ENCODE data around the gene DUSP8.

DUSP8 gene

GRCh38 chr11:1563149-1563638, 8.9 kb downstream of the DUSP8 start:
- H2AFZ ChIP-seq (ENCODE audit: low read depth, low read length, severe bottlenecking), result no peak overlapping the region
- no peaks in the 10 kb centered on the region for H3F3A ChIP-seq (ENCODE audit: insufficient read depth)
- H3K9me3 ChIP-seq (ENCODE audit: insufficient read depth, low read length), result no peaks in the 10 kb centered on the region
- H3K4me2 ChIP-seq (ENCODE audit: low read depth, low read length, poor library complexity, severe bottlenecking), result no peak overlapping the region
- no peaks in the 10 kb centered on the region for H3K79me2 ChIP-seq (ENCODE audit: insufficient read depth, low read length)
- H3K27ac ChIP-seq (ENCODE audit: low read depth, low read length), result no peak overlapping the region
- no peaks in the 10 kb centered on the region for H3K27me3 ChIP-seq (ENCODE audit: low read length)
- no peaks in the 10 kb centered on the region for H3K9me2 ChIP-seq (replicated peaks; ENCODE audit: insufficient read depth, low read length)
- H3K36me3 ChIP-seq (ENCODE audit: low read length), result no peaks in the 10 kb centered on the region
- H3K4me3 ChIP-seq (ENCODE audit: insufficient read depth, low read length, poor library complexity, severe bottlenecking), result no peak overlapping the region
- H4K20me1 ChIP-seq (ENCODE audit: low read depth, low read length), result no peaks in the 10 kb centered on the region
- H3K9ac ChIP-seq (ENCODE audit: low read length), result no peak overlapping the region
- TF ChIP-seq, protein P1, sequence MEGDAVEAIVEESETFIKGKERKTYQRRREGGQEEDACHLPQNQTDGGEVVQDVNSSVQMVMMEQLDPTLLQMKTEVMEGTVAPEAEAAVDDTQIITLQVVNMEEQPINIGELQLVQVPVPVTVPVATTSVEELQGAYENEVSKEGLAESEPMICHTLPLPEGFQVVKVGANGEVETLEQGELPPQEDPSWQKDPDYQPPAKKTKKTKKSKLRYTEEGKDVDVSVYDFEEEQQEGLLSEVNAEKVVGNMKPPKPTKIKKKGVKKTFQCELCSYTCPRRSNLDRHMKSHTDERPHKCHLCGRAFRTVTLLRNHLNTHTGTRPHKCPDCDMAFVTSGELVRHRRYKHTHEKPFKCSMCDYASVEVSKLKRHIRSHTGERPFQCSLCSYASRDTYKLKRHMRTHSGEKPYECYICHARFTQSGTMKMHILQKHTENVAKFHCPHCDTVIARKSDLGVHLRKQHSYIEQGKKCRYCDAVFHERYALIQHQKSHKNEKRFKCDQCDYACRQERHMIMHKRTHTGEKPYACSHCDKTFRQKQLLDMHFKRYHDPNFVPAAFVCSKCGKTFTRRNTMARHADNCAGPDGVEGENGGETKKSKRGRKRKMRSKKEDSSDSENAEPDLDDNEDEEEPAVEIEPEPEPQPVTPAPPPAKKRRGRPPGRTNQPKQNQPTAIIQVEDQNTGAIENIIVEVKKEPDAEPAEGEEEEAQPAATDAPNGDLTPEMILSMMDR (IDR thresholded peaks at IDR 0.05; ENCODE audit: insufficient read depth, low read length, poor library complexity, severe bottlenecking), result no peak
- TF ChIP-seq EZH2phosphoT487 (conservative IDR thresholded peaks at IDR 0.05; ENCODE audit: low read length), result no peak

DNA sequence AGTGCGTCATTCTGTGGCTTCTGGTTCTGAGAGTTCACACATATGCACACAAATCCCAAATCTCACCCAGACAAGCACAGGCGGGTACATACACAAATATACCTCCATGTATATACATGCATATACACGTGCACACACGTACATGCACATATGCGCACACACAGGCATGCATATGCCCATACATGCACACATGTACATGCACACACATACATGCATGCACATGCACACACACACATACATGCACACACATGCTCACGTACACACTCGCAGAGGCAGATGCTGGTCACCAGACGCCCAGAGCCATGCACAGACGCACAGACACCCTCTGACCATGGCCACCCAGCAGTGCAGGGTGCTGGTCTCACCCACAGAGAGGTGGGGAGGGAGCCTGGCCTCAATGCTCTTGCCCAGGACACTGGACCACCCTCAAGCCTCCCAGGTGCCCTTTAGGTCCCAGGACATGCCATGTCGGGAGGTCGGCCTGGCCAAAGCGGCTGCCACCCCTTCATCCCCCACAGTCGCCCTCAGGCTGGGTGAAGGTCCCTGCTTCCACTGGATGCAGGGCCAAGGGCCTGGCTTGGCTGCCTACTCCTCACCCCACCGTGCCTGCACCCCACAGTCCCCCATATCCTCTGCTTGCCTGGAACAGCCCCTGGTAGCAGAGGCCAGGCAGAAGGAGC, 9.5 kb downstream of the DUSP8 start:
- no peaks in the 10 kb centered on the region for H3K27me3 ChIP-seq (ENCODE audit: low read length)
- H3K36me3 ChIP-seq (ENCODE audit: low read length), result no peaks in the 10 kb centered on the region
- no peaks in the 10 kb centered on the region for H4K20me1 ChIP-seq (ENCODE audit: low read depth, low read length)

DNA sequence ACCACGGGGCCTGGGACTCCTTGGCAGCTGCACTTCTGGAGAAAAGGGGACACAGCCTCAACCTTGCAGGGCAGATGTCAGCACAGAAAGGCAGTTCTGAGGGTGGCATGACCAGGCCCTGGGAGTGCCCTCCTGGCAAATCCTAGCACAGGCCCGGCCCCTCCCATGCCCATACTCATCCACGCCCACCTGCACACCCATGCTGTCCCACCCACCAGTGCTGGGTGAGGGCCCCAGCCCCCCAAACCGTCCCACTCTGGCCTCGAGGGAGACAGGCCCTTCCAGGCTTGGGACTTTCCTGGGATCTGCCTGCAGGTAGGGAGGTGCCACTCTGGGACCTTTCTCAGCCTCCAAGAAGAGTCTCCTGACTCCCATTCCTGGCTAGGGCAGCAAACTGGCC, 10.1 kb downstream of the DUSP8 start:
- no peak overlapping the region for H3K9ac ChIP-seq (ENCODE audit: low read length)
- H3K36me3 ChIP-seq (ENCODE audit: low read length), result no peaks in the 10 kb centered on the region
- no peaks in the 10 kb centered on the region for H3K79me2 ChIP-seq (ENCODE audit: insufficient read depth, low read length)
- no peak overlapping the region for H3K27ac ChIP-seq (ENCODE audit: low read depth, low read length)
- H3K27me3 ChIP-seq (ENCODE audit: low read length), result no peaks in the 10 kb centered on the region
- H3K9me3 ChIP-seq (ENCODE audit: insufficient read depth, low read length), result no peaks in the 10 kb centered on the region
- no peak for TF ChIP-seq EZH2phosphoT487 (conservative IDR thresholded peaks at IDR 0.05; ENCODE audit: low read length)
- TF ChIP-seq, protein P1 (IDR thresholded peaks at IDR 0.05; ENCODE audit: insufficient read depth, low read length, poor library complexity, severe bottlenecking), result no peak
- H3K4me3 ChIP-seq (ENCODE audit: insufficient read depth, low read length, poor library complexity, severe bottlenecking), result no peak overlapping the region
- no peaks in the 10 kb centered on the region for H3K9me2 ChIP-seq (replicated peaks; ENCODE audit: insufficient read depth, low read length)
- H4K20me1 ChIP-seq (ENCODE audit: low read depth, low read length), result no peaks in the 10 kb centered on the region
- no peaks in the 10 kb centered on the region for H3F3A ChIP-seq (ENCODE audit: insufficient read depth)
- no peak overlapping the region for H3K4me2 ChIP-seq (ENCODE audit: low read depth, low read length, poor library complexity, severe bottlenecking)
- H2AFZ ChIP-seq (ENCODE audit: low read depth, low read length, severe bottlenecking), result no peak overlapping the region

More for the DNA sequence above, 9.5 kb downstream of the DUSP8 start:
- no peak overlapping the region for H3K9ac ChIP-seq (ENCODE audit: low read length)
- H3K4me2 ChIP-seq (ENCODE audit: low read depth, low read length, poor library complexity, severe bottlenecking), result no peak overlapping the region
- no peak overlapping the region for H2AFZ ChIP-seq (ENCODE audit: low read depth, low read length, severe bottlenecking)
- H3K9me2 ChIP-seq (replicated peaks; ENCODE audit: insufficient read depth, low read length), result no peaks in the 10 kb centered on the region
- no peaks in the 10 kb centered on the region for H3K9me3 ChIP-seq (ENCODE audit: insufficient read depth, low read length)
- H3F3A ChIP-seq (ENCODE audit: insufficient read depth), result no peaks in the 10 kb centered on the region
- no peak overlapping the region for H3K4me3 ChIP-seq (ENCODE audit: insufficient read depth, low read length, poor library complexity, severe bottlenecking)
- TF ChIP-seq, protein P1 (IDR thresholded peaks at IDR 0.05; ENCODE audit: insufficient read depth, low read length, poor library complexity, severe bottlenecking), result no peak
- no peak for TF ChIP-seq EZH2phosphoT487 (conservative IDR thresholded peaks at IDR 0.05; ENCODE audit: low read length)
- H3K79me2 ChIP-seq (ENCODE audit: insufficient read depth, low read length), result no peaks in the 10 kb centered on the region
- H3K27ac ChIP-seq (ENCODE audit: low read depth, low read length), result no peak overlapping the region

Measured in SU-DHL-6 (cell line).